Loucy (cell line): ENCODE results near the gene UBE2QL1.

Source experiments
- CTCF ChIP-seq: fragments of 200-600 bp; sonication (generic); conservative IDR thresholded peaks from 2 replicates; pipeline ENCODE4 v1.5.1; 2014; ENCODE audit warnings: mild to moderate bottlenecking, antibody characterized with exemption, low read length
- EZH2phosphoT487 ChIP-seq: fragments of 200-600 bp; IDR thresholded peaks from 2 replicates; pipeline ENCODE4 v1.6.1; 2018; ENCODE audit warnings: antibody characterized with exemption, mild to moderate bottlenecking, moderate library complexity, borderline replicate concordance

GRCh38 chr5:6439588-6440550, 8.8 kb upstream of the UBE2QL1 start:
- TF ChIP-seq CTCF (no peak), EZH2phosphoT487 (no peak)
